HCT116 (cell line): ENCODE results near the gene DPP6. TPM values are rescaled to one million over a fixed set of nuclear protein-coding genes. Genes with fewer than 3 reads are reported as not detected.

Source experiments
- ATAC-seq: fragments of 200-7000 bp; cut with Tn5 transposase; 2 replicates; pipeline ENCODE4 v1.9.1; 2020; ENCODE audit warnings: mild to moderate bottlenecking, moderate library complexity
- BruUV-seq: library from RNA; stranded (reverse); fragments of 400-500 nt; replicated peaks from 2 replicates; lab custom pipeline; 2021; lab: Mats Ljungman, UMichigan
- CTCF ChIA-PET: fragments of 300-600 bp; sonication (Branson Sonifier 250); formaldehyde crosslinking; loops from one replicate; lab custom pipeline; 2021; ENCODE audit warnings: antibody characterized with exemption; lab: Charles Lee
- POLR2A ChIA-PET: fragments of 300-600, 350-600 bp; sonication (Branson Sonifier 250); formaldehyde crosslinking; loops from one replicate; lab custom pipeline; 2021; ENCODE audit warnings: antibody characterized with exemption; lab: Charles Lee
- RAD21 ChIA-PET, 2 experiments: fragments of 300-600 bp; sonication (Branson Sonifier 250); formaldehyde crosslinking; loops; one replicate each; lab custom pipeline; 2023; ENCODE audit warnings: low total read pairs in 2 of 2; ENCODE audit not compliant: uncharacterized antibody in 2 of 2, unreplicated experiment in 2 of 2, low non-redundant PET in 1 of 2; lab: Charles Lee
- DNase-seq: peaks from one replicate; pipeline ENCODE4 v3.0.0-alpha.2; 2010; ENCODE audit warnings: low read depth, low spot score
- H2AFZ ChIP-seq: fragments of 200-600 bp; shearing (Covaris generic), sonication (generic); 2 replicates; pipeline ENCODE4 v1.6.1; 2017; ENCODE audit warnings: low read depth, mixed run types, mixed read lengths, antibody characterized with exemption, low read length; ENCODE audit not compliant: poor library complexity, severe bottlenecking
- H3K27ac ChIP-seq: 2 replicates; pipeline ENCODE4 v1.5.1; 2012; ENCODE audit warnings: low read depth, low read length
- H3K27me3 ChIP-seq: fragments of 200-600 bp; sonication (generic); 2 replicates; pipeline ENCODE4 v1.6.1; 2016; ENCODE audit warnings: mixed run types, low read length, mixed read lengths; ENCODE audit not compliant: insufficient read depth
- H3K36me3 ChIP-seq, 2 experiments: fragments of 200-500 bp in 1 of 2; fragments of 200-600 bp in 1 of 2; sonication (Bioruptor generic) in 1 of 2; sonication (generic) in 1 of 2; 2 replicates each; pipeline versions ENCODE4 v1.5.1 to v1.6.1; 2014 to 2016; ENCODE audit warnings: low read length in 2 of 2, inconsistent platforms in 1 of 2, mixed read lengths in 1 of 2, mixed run types in 1 of 2; ENCODE audit not compliant: insufficient read depth in 2 of 2, control insufficient read depth in 1 of 2
- H3K4me1 ChIP-seq, 2 experiments: fragments of 200-600 bp in 1 of 2; sonication (generic) in 1 of 2; 2 replicates each; pipeline versions ENCODE4 v1.5.1 to v1.6.1; 2012 to 2017; ENCODE audit warnings: low read length in 2 of 2, inconsistent platforms in 1 of 2, mild to moderate bottlenecking in 1 of 2, mixed read lengths in 1 of 2, mixed run types in 1 of 2, moderate library complexity in 1 of 2; ENCODE audit not compliant: insufficient read depth in 2 of 2, control insufficient read depth in 1 of 2
- H3K4me2 ChIP-seq: fragments of 200-600 bp; sonication (generic); 2 replicates; pipeline ENCODE4 v1.6.1; 2017; ENCODE audit warnings: mixed run types, low read length, mixed read lengths
- H3K4me3 ChIP-seq, 2 experiments: fragments of 200-600 bp in 1 of 2; sonication (generic) in 1 of 2; replicated peaks in 1 of 2; 2 replicates each; pipeline ENCODE4 v1.5.1; 2011 to 2016; ENCODE audit warnings: low read length in 2 of 2, control low read depth in 1 of 2, low read depth in 1 of 2, mild to moderate bottlenecking in 1 of 2, mixed read lengths in 1 of 2, mixed run types in 1 of 2
- H3K79me2 ChIP-seq: fragments of 200-600 bp; sonication (generic); 2 replicates; pipeline ENCODE4 v1.6.1; 2017; ENCODE audit warnings: mild to moderate bottlenecking, mixed run types, low read length, moderate library complexity, mixed read lengths; ENCODE audit not compliant: insufficient read depth
- H3K9ac ChIP-seq: fragments of 200-600 bp; sonication (generic); 2 replicates; pipeline ENCODE4 v1.6.1; 2016; ENCODE audit warnings: low read length, mixed read lengths
- H3K9me2 ChIP-seq: fragments of 200-600 bp; sonication (generic), shearing (Covaris generic); 2 replicates; pipeline ENCODE4 v1.6.1; 2017; ENCODE audit warnings: mixed run types, mild to moderate bottlenecking, moderate library complexity; ENCODE audit not compliant: insufficient read depth
- H3K9me3 ChIP-seq, 2 experiments: fragments of 200-500 bp in 1 of 2; fragments of 200-600 bp in 1 of 2; sonication (Bioruptor generic) in 1 of 2; sonication (generic) in 1 of 2; 2 replicates each; pipeline ENCODE4 v1.6.1; 2014 to 2017; ENCODE audit warnings: low read length in 2 of 2, mixed read lengths in 2 of 2, inconsistent platforms in 1 of 2, low read depth in 1 of 2, mild to moderate bottlenecking in 1 of 2, mixed run types in 1 of 2, moderate library complexity in 1 of 2; ENCODE audit not compliant: control insufficient read depth in 1 of 2, insufficient read depth in 1 of 2
- H4K20me1 ChIP-seq: fragments of 200-600 bp; sonication (generic), shearing (Covaris generic); 2 replicates; pipeline ENCODE4 v1.6.1; 2017; ENCODE audit warnings: mixed run types, mild to moderate bottlenecking, moderate library complexity; ENCODE audit not compliant: insufficient read depth
- CEBPB ChIP-seq: IDR thresholded peaks from 2 replicates; pipeline ENCODE4 v1.6.1; 2012; ENCODE audit warnings: low read depth
- ELF1 ChIP-seq: IDR thresholded peaks from 2 replicates; pipeline ENCODE4 v1.6.1; 2012; ENCODE audit warnings: low read depth, borderline replicate concordance
- EZH2 ChIP-seq: fragments of 200-600 bp; sonication (generic); IDR thresholded peaks from 2 replicates; pipeline ENCODE4 v1.6.1; 2017; ENCODE audit warnings: antibody characterized with exemption, mixed run types
- FOSL1 ChIP-seq: IDR thresholded peaks from 2 replicates; pipeline ENCODE4 v1.6.1; 2012; ENCODE audit warnings: low read depth
- JUND ChIP-seq: IDR thresholded peaks from 2 replicates; pipeline ENCODE4 v1.6.1; 2012
- MAX ChIP-seq: IDR thresholded peaks from 2 replicates; pipeline ENCODE4 v1.6.1; 2012
- POLR2A ChIP-seq: IDR thresholded peaks from 2 replicates; pipeline ENCODE4 v1.7.0; 2011; ENCODE audit warnings: borderline replicate concordance; ENCODE audit not compliant: insufficient read depth, insufficient read length; ENCODE audit errors: extremely low read depth
- RAD21 ChIP-seq: IDR thresholded peaks from 2 replicates; pipeline ENCODE4 v1.6.1; 2012; ENCODE audit warnings: low read depth, mild to moderate bottlenecking
- REST ChIP-seq: IDR thresholded peaks from 2 replicates; pipeline ENCODE4 v1.6.1; 2012; ENCODE audit warnings: low read depth
- SIN3A ChIP-seq: IDR thresholded peaks from 2 replicates; pipeline ENCODE4 v1.6.1; 2012; ENCODE audit warnings: low read depth
- SP1 ChIP-seq: IDR thresholded peaks from 2 replicates; pipeline ENCODE4 v1.6.1; 2012; ENCODE audit warnings: low read depth
- TCF7L2 ChIP-seq: IDR thresholded peaks from 2 replicates; pipeline ENCODE4 v1.7.0; 2011; ENCODE audit warnings: borderline replicate concordance, inconsistent platforms; ENCODE audit not compliant: insufficient read depth, insufficient read length; ENCODE audit errors: extremely low read depth
- intact Hi-C: fragments of 100-400 bp; cut with micrococcal nuclease; formaldehyde crosslinking; loops from 2 replicates; pipeline ENCODE4 v1.10.0; 2022
- total RNA-seq: library from RNA; stranded (reverse); gene quantifications from one replicate; pipeline ENCODE4 v1.2.1, GENCODE V29; 2021; ENCODE audit not compliant: unreplicated experiment

DPP6 gene
- total RNA-seq, 1 experiment from 2014 or later: not detected

DNA sequence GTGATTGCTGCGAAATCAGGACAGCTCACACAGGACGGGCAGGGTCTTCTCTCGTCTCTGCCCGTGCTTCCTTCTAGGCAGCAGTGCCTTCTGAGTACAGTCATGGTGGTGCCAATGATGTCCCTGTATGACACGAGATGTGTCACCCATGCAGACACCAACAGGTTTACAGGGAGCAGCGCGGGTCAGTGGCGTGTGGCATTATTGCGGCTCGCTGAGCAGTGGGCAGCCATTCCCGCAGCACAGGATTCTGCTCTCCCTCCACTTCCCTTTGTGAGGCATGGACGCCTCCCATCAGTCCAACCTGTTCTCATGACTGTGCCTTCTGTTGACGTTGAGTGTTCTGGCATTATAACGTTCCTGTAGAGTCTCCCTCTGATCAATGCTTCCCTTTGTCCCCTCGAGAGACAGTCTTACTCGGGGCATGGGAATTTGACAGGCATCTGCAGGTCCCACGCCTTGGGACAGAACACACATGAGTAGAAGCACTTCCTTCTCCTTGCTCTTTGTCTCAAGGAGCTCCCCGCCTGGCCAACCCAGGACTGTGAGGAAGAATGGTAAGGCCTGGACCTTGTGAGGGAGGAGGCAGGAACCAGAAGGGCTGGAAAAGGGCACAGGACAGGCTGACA is 731.2 kb downstream of the DPP6 start:
- no peak overlapping the region for H3K4me3 ChIP-seq
- H3K27ac ChIP-seq: no peak overlapping the region
- TF ChIP-seq CEBPB (no peak), MAX (no peak), RAD21 (no peak), ELF1 (no peak), SP1 (no peak), FOSL1 (no peak), REST (no peak), TCF7L2 (no peak), JUND (no peak), SIN3A (no peak), EZH2 (no peak), POLR2A (no peak)
- no peak overlapping the region for H3K4me2 ChIP-seq
- no peaks in the 10 kb centered on the region; a peak in 1 of 4 replicates for H3K9me3 ChIP-seq
- POLR2A ChIA-PET: no interaction called here
- DNase-seq (no peak), ATAC-seq (no peak)
- no peaks in the 10 kb centered on the region for H3K79me2 ChIP-seq
- no peaks in the 10 kb centered on the region for H3K27me3 ChIP-seq
- RAD21 ChIA-PET: no interaction called here
- no peaks in the 10 kb centered on the region for H4K20me1 ChIP-seq
- no peaks in the 10 kb centered on the region for H3K36me3 ChIP-seq
- intact Hi-C loops: no loop called here
- BruUV-seq: no TSS peak
- H3K9ac ChIP-seq: no peak overlapping the region
- no peaks in the 10 kb centered on the region for H3K9me2 ChIP-seq
- no peaks in the 10 kb centered on the region for H3K4me1 ChIP-seq
- no peak overlapping the region for H2AFZ ChIP-seq
- CTCF ChIA-PET: no interaction called here
